ENCODE results near the gene CSRP1. TPM values are rescaled to one million over a fixed set of nuclear protein-coding genes. Genes with fewer than 3 reads are reported as not detected.

CSRP1 gene
- total RNA-seq, 2 experiments from 2014 or later, result 55.3 to 56.2 TPM

DNA sequence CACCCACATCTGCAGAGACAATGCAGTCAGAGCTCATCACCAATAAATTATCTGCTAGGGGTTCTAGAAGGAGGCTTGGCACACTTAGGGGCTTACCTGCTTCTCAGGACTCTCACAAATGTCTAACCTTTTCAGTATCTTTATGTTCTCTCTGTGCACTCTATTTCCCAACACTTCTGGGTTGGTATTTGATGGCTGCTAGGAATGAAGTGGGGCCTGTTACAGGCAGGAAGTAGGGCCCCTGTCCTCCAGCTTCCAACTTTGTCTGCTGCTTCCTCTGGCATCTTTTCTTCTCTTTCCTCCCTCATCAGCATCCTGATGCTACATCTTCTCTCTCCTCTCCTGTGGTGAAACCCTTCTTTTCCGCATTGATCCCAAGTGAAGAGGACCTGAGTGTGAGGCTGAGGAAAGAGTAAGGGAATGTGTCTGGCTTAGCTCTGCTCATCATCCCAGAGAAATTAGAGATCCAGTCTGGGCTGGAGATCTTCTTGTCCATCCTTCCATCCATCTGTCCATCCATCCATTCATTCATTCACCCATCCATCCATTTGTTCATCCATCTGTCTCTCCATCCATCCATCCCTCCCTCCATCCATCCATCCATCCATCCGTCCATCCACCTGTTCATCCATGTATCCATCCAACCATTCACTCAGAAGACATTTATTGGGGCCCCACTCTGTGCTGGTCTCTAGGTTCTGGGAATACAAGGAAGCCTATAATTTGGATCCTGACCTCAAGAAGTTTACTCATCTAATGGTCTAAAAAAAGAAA is 2.9 kb upstream of the CSRP1 start:
- TF ChIP-seq, protein P1, sequence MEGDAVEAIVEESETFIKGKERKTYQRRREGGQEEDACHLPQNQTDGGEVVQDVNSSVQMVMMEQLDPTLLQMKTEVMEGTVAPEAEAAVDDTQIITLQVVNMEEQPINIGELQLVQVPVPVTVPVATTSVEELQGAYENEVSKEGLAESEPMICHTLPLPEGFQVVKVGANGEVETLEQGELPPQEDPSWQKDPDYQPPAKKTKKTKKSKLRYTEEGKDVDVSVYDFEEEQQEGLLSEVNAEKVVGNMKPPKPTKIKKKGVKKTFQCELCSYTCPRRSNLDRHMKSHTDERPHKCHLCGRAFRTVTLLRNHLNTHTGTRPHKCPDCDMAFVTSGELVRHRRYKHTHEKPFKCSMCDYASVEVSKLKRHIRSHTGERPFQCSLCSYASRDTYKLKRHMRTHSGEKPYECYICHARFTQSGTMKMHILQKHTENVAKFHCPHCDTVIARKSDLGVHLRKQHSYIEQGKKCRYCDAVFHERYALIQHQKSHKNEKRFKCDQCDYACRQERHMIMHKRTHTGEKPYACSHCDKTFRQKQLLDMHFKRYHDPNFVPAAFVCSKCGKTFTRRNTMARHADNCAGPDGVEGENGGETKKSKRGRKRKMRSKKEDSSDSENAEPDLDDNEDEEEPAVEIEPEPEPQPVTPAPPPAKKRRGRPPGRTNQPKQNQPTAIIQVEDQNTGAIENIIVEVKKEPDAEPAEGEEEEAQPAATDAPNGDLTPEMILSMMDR (IDR thresholded peaks at IDR 0.05), result no peak
- ChIA-PET CTCF (interaction anchor here (1.0 to 30.4 kb wide), 3 partner anchors 18 to 74 kb away, joined by 3 to 796 read pairs (median 114); no protein-coding TSS in a partner anchor), POLR2A (no interaction called here)
- ATAC-seq (no peak), DNase-seq (no peak)
- no peaks in the 10 kb centered on the region for H3K9me3 Mint-ChIP-seq
- intact Hi-C loops (cut with micrococcal nuclease), result loop anchor here (5.0 kb wide), 1 partner anchor 62 kb away; no protein-coding TSS in a partner anchor
- peaks cover 21% of the 10 kb centered on the region for H3K4me1 Mint-ChIP-seq (ENCODE audit: low read depth)
- H3K4me3 Mint-ChIP-seq, result no peak overlapping the region
- H3K36me3 Mint-ChIP-seq (ENCODE audit: low read depth), result no peaks in the 10 kb centered on the region
- no peak overlapping the region for H3K27ac Mint-ChIP-seq
- H3K27me3 Mint-ChIP-seq, result no peaks in the 10 kb centered on the region

DNA sequence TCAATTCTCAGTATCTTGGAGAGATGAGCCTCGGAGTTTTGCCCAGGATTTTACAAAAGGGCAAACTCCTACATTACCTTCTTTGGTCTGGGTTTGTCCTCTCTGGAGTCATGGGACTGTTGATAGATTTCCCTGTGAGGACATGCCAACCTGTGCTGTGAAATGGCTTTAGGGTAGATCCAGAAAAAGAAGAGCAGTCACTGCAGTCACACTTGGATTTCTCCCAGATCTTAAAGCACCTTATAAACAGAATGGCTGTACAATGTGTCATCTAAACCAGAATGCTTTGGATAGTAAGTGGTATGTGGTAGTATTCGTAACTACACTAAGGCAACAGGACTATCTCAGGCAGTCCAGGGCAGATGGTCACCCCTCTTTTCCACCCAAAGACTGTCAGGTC is 1.9 kb upstream of the CSRP1 start:
- Mint-ChIP-seq H3K36me3 (ENCODE audit: low read depth) (no peaks in the 10 kb centered on the region), H3K4me3 (no peak overlapping the region), H3K27me3 (no peaks in the 10 kb centered on the region), H3K9me3 (no peaks in the 10 kb centered on the region), H3K4me1 (ENCODE audit: low read depth) (peaks cover 28% of the 10 kb centered on the region), H3K27ac (no peak overlapping the region)
- intact Hi-C loops (cut with micrococcal nuclease), result no loop called here
- no peak for ATAC-seq
- ChIA-PET CTCF (interaction anchor here (1.0 to 30.4 kb wide), 3 partner anchors 17 to 73 kb away, joined by 3 to 796 read pairs (median 114); no protein-coding TSS in a partner anchor), POLR2A (no interaction called here)
- no peak for DNase-seq
- TF ChIP-seq, protein P1 (IDR thresholded peaks at IDR 0.05), result no peak

DNA sequence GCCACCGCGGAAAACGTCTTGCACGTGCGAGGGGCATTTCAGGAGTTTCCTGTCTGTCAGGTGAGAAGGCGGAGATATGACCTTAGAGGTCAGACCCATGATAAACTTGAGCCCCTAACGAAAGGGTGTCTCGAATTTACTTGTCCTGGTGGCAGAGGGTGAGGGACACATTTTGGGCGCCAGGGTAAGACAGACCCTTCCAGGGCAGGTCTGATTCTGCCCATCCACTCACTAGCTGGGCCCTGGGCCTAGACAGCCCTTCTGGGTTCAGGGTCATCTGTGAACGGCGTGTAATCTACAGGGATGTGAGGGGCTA is 395 bp upstream of the CSRP1 start:
- intact Hi-C loops (cut with micrococcal nuclease), result no loop called here
- ChIA-PET CTCF (interaction anchor here (1.0 to 30.4 kb wide), 4 partner anchors 8 to 72 kb away, joined by 4 to 796 read pairs (median 10); no protein-coding TSS in a partner anchor), POLR2A (interaction anchor here (0.7 to 2.4 kb wide), 6 partner anchors 9 to 27 kb away, joined by 3 to 8 read pairs (median 6); no protein-coding TSS in a partner anchor)
- Mint-ChIP-seq H3K27me3 (no peaks in the 10 kb centered on the region), H3K4me1 (ENCODE audit: low read depth) (peaks cover 33% of the 10 kb centered on the region), H3K36me3 (ENCODE audit: low read depth) (no peaks in the 10 kb centered on the region), H3K9me3 (no peaks in the 10 kb centered on the region), H3K27ac (peak overlapping the region; percentile 92), H3K4me3 (peak overlapping the region; percentile 92)
- peak; percentile 23 for ATAC-seq
- DNase-seq, result no peak
- TF ChIP-seq, protein P1 (IDR thresholded peaks at IDR 0.05), result no peak

DNA sequence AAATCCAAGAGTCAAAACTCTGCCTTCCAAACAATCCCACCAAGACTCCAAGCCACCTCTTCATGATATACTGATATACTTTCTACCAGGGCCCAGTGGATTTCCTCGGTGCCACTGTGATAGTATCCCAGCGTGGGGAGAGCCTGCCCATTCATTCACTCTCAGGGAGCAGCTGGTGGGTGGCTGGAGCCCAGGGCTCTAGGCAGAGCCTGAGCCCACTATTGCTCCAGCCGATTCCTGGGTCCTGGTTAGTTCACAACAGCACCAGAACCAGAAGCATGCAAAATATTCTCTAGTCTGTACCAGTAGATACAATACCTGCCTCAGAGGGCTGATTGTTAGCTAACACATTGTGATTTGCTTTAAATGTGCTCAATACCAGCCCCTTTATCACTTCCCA is 831 bp downstream of the CSRP1 start:
- ChIA-PET POLR2A (interaction anchor here (1.0 to 2.4 kb wide), 5 partner anchors 16 to 24 kb away, joined by 3 to 7 read pairs (median 4); no protein-coding TSS in a partner anchor), CTCF (interaction anchor here (1.3 to 30.4 kb wide), 4 partner anchors 1 to 70 kb away, joined by 5 to 796 read pairs (median 404); partner anchors contain the start of gene CSRP1)
- Mint-ChIP-seq H3K4me3 (peak overlapping the region; percentile 92), H3K27me3 (no peaks in the 10 kb centered on the region), H3K36me3 (ENCODE audit: low read depth) (no peaks in the 10 kb centered on the region), H3K27ac (peak overlapping the region; percentile 79), H3K9me3 (no peaks in the 10 kb centered on the region), H3K4me1 (ENCODE audit: low read depth) (peaks cover 33% of the 10 kb centered on the region)
- TF ChIP-seq, protein P1 (IDR thresholded peaks at IDR 0.05), result no peak
- intact Hi-C loops (cut with micrococcal nuclease), result no loop called here
- DNase-seq (no peak), ATAC-seq (no peak)

DNA sequence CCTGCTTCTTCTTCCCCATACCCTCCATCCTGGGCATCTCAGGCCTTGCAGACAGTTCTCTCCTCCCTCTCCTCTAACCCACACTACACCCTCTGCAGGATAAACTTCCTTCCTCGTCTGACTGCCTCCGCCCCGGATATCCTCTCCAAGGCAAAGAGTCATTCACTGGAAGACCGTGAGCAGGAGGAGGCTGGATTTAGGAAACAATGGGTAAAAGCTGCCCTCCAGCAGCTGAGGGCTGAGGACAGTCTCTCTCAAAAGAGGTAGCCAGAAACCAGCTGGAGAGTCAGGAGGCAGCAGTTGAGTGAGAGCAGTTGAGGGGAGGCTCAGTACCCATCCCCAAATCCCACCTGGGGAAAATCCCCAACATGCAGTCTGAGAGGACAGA is 1.4 kb downstream of the CSRP1 start:
- CTCF ChIA-PET, result interaction anchor here (1.3 to 30.4 kb wide), 4 partner anchors 1 to 70 kb away, joined by 5 to 796 read pairs (median 404); partner anchors contain the start of gene CSRP1
- intact Hi-C loops (cut with micrococcal nuclease), result no loop called here
- no peaks in the 10 kb centered on the region for H3K36me3 Mint-ChIP-seq (ENCODE audit: low read depth)

More for the DNA sequence above, 1.4 kb downstream of the CSRP1 start:
- H3K4me1 Mint-ChIP-seq (ENCODE audit: low read depth), result peaks cover 33% of the 10 kb centered on the region
- no peak overlapping the region for H3K27ac Mint-ChIP-seq
- DNase-seq (no peak), ATAC-seq (no peak)
- H3K9me3 Mint-ChIP-seq, result no peaks in the 10 kb centered on the region
- H3K27me3 Mint-ChIP-seq, result no peaks in the 10 kb centered on the region
- TF ChIP-seq, protein P1 (IDR thresholded peaks at IDR 0.05), result no peak
- peak overlapping the region; percentile 92 for H3K4me3 Mint-ChIP-seq
- POLR2A ChIA-PET, result interaction anchor here (1.0 to 1.4 kb wide), 2 partner anchors 22 to 24 kb away, joined by 3 to 4 read pairs; no protein-coding TSS in a partner anchor
